Inflammatory macrophage treated with lipopolysaccharide for 4 hours (primary cell): ENCODE data around the gene GATA6.

Experiments
- DNase-seq: peaks from one replicate; pipeline ENCODE4 v3.0.0-alpha.2; 2020

The GATA6 gene

GRCh38 chr18:22167091-22167470, 2.3 kb upstream of the GATA6 start:
- DNase-seq: no peak

- no peak for DNase-seq
Measured at GRCh38 chr18:22167471-22168241, 1.7 kb upstream of the GATA6 start.

GRCh38 chr18:22168360-22168921, 948 bp upstream of the GATA6 start:
- DNase-seq: no peak

- DNase-seq: no peak
Measured at GRCh38 chr18:22169889-22170420, 566 bp downstream of the GATA6 start.

- DNase-seq: peak; percentile 27
Measured at GRCh38 chr18:22170421-22171257, 1.2 kb downstream of the GATA6 start.

- DNase-seq: no peak
Measured at GRCh38 chr18:22171258-22172119, 2.1 kb downstream of the GATA6 start.

- DNase-seq: no peak
Measured at GRCh38 chr18:22172120-22172582, 2.8 kb downstream of the GATA6 start.

- no peak for DNase-seq
Measured at GRCh38 chr18:22172594-22173049, 3.2 kb downstream of the GATA6 start.

- no peak for DNase-seq
Measured at GRCh38 chr18:22173221-22173927, 4.0 kb downstream of the GATA6 start.

GRCh38 chr18:22173928-22174301, 4.5 kb downstream of the GATA6 start:
- no peak for DNase-seq

- DNase-seq: no peak
Measured at GRCh38 chr18:22174341-22175145, 5.2 kb downstream of the GATA6 start.

- no peak for DNase-seq
Measured at GRCh38 chr18:22175346-22175745, 6.0 kb downstream of the GATA6 start.

- DNase-seq: no peak
Measured at GRCh38 chr18:22176420-22177326, 7.3 kb downstream of the GATA6 start.

GRCh38 chr18:22177327-22177871, 8.0 kb downstream of the GATA6 start:
- no peak for DNase-seq

- DNase-seq: no peak
Measured at GRCh38 chr18:22179174-22179573, 9.8 kb downstream of the GATA6 start.

- DNase-seq: no peak
Measured at GRCh38 chr18:22179631-22180030, 10.2 kb downstream of the GATA6 start.

GRCh38 chr18:22180722-22181121, 11.3 kb downstream of the GATA6 start:
- DNase-seq: no peak

- no peak for DNase-seq
Measured at GRCh38 chr18:22182884-22183697, 13.7 kb downstream of the GATA6 start.
